GM12878 (cell line): ENCODE results near the gene MAPKAPK2. TPM values are rescaled to one million over a fixed set of nuclear protein-coding genes. Genes with fewer than 3 reads are reported as not detected.

Experiments
- BMI1 ChIP-seq: fragments of 450-650 bp; IDR thresholded peaks from 2 replicates; pipeline ENCODE4 v1.6.1; 2016; ENCODE audit warnings: mild to moderate bottlenecking, moderate library complexity, borderline replicate concordance
- CREB1 ChIP-seq: IDR thresholded peaks from 2 replicates; pipeline ENCODE4 v1.6.1; 2012; ENCODE audit warnings: low read depth, mild to moderate bottlenecking, inconsistent platforms
- IRF4 ChIP-seq: IDR thresholded peaks from 2 replicates; pipeline ENCODE4 v1.6.1; 2011; ENCODE audit warnings: low read depth, low read length
- JUNB ChIP-seq: IDR thresholded peaks from 2 replicates; pipeline ENCODE4 v1.6.1; 2016; ENCODE audit warnings: antibody characterized with exemption, mild to moderate bottlenecking
- MXI1 ChIP-seq: fragments of 150-350 bp; IDR thresholded peaks from 2 replicates; pipeline ENCODE4 v1.6.1; 2011; ENCODE audit warnings: low read depth, mild to moderate bottlenecking, inconsistent platforms, low read length, improper control_type of control experiment
- NR2C2 ChIP-seq: IDR thresholded peaks from 2 replicates; pipeline ENCODE4 v1.6.1; 2011; ENCODE audit warnings: borderline replicate concordance, low read depth; ENCODE audit not compliant: control insufficient read depth, insufficient read length
- POLR2AphosphoS5 ChIP-seq: IDR thresholded peaks from 2 replicates; pipeline ENCODE4 v1.6.1; 2011; ENCODE audit warnings: mild to moderate bottlenecking, low read length, inconsistent platforms
- RAD21 ChIP-seq: IDR thresholded peaks from 2 replicates; pipeline ENCODE4 v1.6.1; 2011; ENCODE audit warnings: mild to moderate bottlenecking, low read depth, low read length, moderate library complexity; ENCODE audit not compliant: insufficient read depth
- RCOR1 ChIP-seq: conservative IDR thresholded peaks from 2 replicates; pipeline ENCODE4 v1.6.1; 2012; ENCODE audit warnings: low read depth, low read length, improper control_type of control experiment
- RELB ChIP-seq: fragments of 450-650 bp; IDR thresholded peaks from 2 replicates; pipeline ENCODE4 v1.6.1; 2017; ENCODE audit warnings: low read depth, mild to moderate bottlenecking, moderate library complexity
- SREBF1 ChIP-seq: IDR thresholded peaks from 2 replicates; pipeline ENCODE4 v1.6.1; 2012; ENCODE audit warnings: mild to moderate bottlenecking, low read length
- SUPT20H ChIP-seq: IDR thresholded peaks from 2 replicates; pipeline ENCODE4 v1.6.1; 2011; ENCODE audit warnings: low read depth, mild to moderate bottlenecking, low read length, moderate library complexity, borderline replicate concordance; ENCODE audit not compliant: control insufficient read depth
- ZBED1 ChIP-seq: IDR thresholded peaks from 2 replicates; pipeline ENCODE4 v1.6.1; 2016; ENCODE audit warnings: borderline replicate concordance
- polyA plus RNA-seq, 11 experiments: library from polyadenylated mRNA; depleted of rRNA in 4 of 11; unstranded in 6 of 11; stranded (reverse) in 5 of 11; fragments of >200 nt; fragmentation: Nextera tagmentation in 4 of 11; fragmentation: Illumina TruSeq in 1 of 11; extraction: Ambion mirVana in 4 of 11; extraction: Trizol in 1 of 11; gene quantifications; 1 replicate in 1 of 11; 2 replicates in 10 of 11; pipeline versions ENCODE4 v1.2.1 to v1.2.3, GENCODE V29; 2011 to 2016; ENCODE audit warnings: inconsistent platforms in 2 of 11, missing spikeins in 2 of 11, low read depth in 1 of 11
- total RNA-seq, 4 experiments: library from RNA; depleted of rRNA in 3 of 4; stranded (reverse); fragments of >200 nt in 3 of 4; fragmentation: Illumina TruSeq in 1 of 4; extraction: Trizol in 1 of 4; gene quantifications; 2 replicates each; pipeline versions ENCODE4 v1.2.1 to v1.2.3, GENCODE V29; 2013 to 2021
- TF ChIP-seq, protein P1 (sequence below): IDR thresholded peaks from 2 replicates; pipeline ENCODE4 v1.6.1; 2012; ENCODE audit warnings: improper control_type of control experiment, low read depth, low read length; ENCODE audit not compliant: insufficient replicate concordance
- TF ChIP-seq, protein P2 (sequence below): IDR thresholded peaks from 2 replicates; pipeline ENCODE4 v1.6.1; 2012; ENCODE audit warnings: low read length, inconsistent platforms
- TF ChIP-seq, protein P3 (sequence below): fragments of 450-650 bp; IDR thresholded peaks from 2 replicates; pipeline ENCODE4 v1.6.1; 2017; ENCODE audit warnings: mild to moderate bottlenecking, moderate library complexity

Gene MAPKAPK2
- total and polyA plus RNA-seq, 10 of the 15 experiments (the other 5 are each of a cell fraction or from before 2014, with no cell fraction given): 0.72 to 92.2 (median 49.3) TPM

- TF ChIP-seq, protein P1, sequence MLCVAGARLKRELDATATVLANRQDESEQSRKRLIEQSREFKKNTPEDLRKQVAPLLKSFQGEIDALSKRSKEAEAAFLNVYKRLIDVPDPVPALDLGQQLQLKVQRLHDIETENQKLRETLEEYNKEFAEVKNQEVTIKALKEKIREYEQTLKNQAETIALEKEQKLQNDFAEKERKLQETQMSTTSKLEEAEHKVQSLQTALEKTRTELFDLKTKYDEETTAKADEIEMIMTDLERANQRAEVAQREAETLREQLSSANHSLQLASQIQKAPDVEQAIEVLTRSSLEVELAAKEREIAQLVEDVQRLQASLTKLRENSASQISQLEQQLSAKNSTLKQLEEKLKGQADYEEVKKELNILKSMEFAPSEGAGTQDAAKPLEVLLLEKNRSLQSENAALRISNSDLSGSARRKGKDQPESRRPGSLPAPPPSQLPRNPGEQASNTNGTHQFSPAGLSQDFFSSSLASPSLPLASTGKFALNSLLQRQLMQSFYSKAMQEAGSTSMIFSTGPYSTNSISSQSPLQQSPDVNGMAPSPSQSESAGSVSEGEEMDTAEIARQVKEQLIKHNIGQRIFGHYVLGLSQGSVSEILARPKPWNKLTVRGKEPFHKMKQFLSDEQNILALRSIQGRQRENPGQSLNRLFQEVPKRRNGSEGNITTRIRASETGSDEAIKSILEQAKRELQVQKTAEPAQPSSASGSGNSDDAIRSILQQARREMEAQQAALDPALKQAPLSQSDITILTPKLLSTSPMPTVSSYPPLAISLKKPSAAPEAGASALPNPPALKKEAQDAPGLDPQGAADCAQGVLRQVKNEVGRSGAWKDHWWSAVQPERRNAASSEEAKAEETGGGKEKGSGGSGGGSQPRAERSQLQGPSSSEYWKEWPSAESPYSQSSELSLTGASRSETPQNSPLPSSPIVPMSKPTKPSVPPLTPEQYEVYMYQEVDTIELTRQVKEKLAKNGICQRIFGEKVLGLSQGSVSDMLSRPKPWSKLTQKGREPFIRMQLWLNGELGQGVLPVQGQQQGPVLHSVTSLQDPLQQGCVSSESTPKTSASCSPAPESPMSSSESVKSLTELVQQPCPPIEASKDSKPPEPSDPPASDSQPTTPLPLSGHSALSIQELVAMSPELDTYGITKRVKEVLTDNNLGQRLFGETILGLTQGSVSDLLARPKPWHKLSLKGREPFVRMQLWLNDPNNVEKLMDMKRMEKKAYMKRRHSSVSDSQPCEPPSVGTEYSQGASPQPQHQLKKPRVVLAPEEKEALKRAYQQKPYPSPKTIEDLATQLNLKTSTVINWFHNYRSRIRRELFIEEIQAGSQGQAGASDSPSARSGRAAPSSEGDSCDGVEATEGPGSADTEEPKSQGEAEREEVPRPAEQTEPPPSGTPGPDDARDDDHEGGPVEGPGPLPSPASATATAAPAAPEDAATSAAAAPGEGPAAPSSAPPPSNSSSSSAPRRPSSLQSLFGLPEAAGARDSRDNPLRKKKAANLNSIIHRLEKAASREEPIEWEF: no peak
- TF ChIP-seq POLR2AphosphoS5 (0 out of 2 replicates have a peak, but pooled peaks have one; percentile 29), JUNB (no peak; the same call in 1 of the 2 replicates), RAD21 (no peak), SREBF1 (no peak), BMI1 (no peak), RELB (0 out of 2 replicates have a peak, but pooled peaks have one; percentile 53), IRF4 (no peak), ZBED1 (no peak), SUPT20H (no peak), NR2C2 (no peak), RCOR1 (0 out of 2 replicates have a peak, but pooled peaks have one; percentile 48), CREB1 (peak; percentile 54), MXI1 (no peak)
- TF ChIP-seq, protein P2, sequence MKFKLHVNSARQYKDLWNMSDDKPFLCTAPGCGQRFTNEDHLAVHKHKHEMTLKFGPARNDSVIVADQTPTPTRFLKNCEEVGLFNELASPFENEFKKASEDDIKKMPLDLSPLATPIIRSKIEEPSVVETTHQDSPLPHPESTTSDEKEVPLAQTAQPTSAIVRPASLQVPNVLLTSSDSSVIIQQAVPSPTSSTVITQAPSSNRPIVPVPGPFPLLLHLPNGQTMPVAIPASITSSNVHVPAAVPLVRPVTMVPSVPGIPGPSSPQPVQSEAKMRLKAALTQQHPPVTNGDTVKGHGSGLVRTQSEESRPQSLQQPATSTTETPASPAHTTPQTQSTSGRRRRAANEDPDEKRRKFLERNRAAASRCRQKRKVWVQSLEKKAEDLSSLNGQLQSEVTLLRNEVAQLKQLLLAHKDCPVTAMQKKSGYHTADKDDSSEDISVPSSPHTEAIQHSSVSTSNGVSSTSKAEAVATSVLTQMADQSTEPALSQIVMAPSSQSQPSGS: peak; percentile 78
- TF ChIP-seq, protein P3, sequence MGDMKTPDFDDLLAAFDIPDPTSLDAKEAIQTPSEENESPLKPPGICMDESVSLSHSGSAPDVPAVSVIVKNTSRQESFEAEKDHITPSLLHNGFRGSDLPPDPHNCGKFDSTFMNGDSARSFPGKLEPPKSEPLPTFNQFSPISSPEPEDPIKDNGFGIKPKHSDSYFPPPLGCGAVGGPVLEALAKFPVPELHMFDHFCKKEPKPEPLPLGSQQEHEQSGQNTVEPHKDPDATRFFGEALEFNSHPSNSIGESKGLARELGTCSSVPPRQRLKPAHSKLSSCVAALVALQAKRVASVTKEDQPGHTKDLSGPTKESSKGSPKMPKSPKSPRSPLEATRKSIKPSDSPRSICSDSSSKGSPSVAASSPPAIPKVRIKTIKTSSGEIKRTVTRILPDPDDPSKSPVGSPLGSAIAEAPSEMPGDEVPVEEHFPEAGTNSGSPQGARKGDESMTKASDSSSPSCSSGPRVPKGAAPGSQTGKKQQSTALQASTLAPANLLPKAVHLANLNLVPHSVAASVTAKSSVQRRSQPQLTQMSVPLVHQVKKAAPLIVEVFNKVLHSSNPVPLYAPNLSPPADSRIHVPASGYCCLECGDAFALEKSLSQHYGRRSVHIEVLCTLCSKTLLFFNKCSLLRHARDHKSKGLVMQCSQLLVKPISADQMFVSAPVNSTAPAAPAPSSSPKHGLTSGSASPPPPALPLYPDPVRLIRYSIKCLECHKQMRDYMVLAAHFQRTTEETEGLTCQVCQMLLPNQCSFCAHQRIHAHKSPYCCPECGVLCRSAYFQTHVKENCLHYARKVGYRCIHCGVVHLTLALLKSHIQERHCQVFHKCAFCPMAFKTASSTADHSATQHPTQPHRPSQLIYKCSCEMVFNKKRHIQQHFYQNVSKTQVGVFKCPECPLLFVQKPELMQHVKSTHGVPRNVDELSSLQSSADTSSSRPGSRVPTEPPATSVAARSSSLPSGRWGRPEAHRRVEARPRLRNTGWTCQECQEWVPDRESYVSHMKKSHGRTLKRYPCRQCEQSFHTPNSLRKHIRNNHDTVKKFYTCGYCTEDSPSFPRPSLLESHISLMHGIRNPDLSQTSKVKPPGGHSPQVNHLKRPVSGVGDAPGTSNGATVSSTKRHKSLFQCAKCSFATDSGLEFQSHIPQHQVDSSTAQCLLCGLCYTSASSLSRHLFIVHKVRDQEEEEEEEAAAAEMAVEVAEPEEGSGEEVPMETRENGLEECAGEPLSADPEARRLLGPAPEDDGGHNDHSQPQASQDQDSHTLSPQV: no peak
Measured at GRCh38 chr1:206716870-206717673, 32.4 kb downstream of the MAPKAPK2 start (continued).
